Measurements from ENCODE around the gene TSPAN17. TPM values are rescaled to one million over a fixed set of nuclear protein-coding genes. Genes with fewer than 3 reads are reported as not detected.

TSPAN17 gene
- total and polyA plus RNA-seq, 4 experiments from 2014 or later = 16.0 to 30.7 (median 27.1) TPM

- Histone ChIP-seq H3K27me3 (ENCODE audit: insufficient read depth, low read length) (no peaks in the 10 kb centered on the region), H3K27ac (ENCODE audit: low read depth, low read length) (no peak overlapping the region), H3K4me1 (ENCODE audit: insufficient read depth, low read length) (peaks cover 8% of the 10 kb centered on the region), H3K36me3 (ENCODE audit: insufficient read depth, low read length) (no peaks in the 10 kb centered on the region), H3K9me3 (ENCODE audit: control insufficient read depth in 1 of 2, low read length in 2 of 2) (no peaks in the 10 kb centered on the region), H3K4me3 (ENCODE audit: low read length in 2 of 2) (no peak overlapping the region)
- peak overlapping the region; percentile 88 to 95 (median 91) for H3K4me3 Mint-ChIP-seq
- CTCF ChIA-PET (ENCODE audit: partially characterized antibody) = interaction anchor here (1.6 kb wide), 1 partner anchor 12 kb away, joined by 6 read pairs; no protein-coding TSS in a partner anchor
- peaks cover 7 to 20% (median 13%) of the 10 kb centered on the region in 4 donors for H3K4me1 Mint-ChIP-seq
- peaks cover 0 to 6% (median 0%) of the 10 kb centered on the region in 8 donors for H3K9me3 Mint-ChIP-seq
- POLR2A ChIA-PET (ENCODE audit: partially characterized antibody) = interaction anchor here (0.9 kb wide), 1 partner anchor 14 kb away, joined by 3 read pairs; no protein-coding TSS in a partner anchor
- H3K27ac Mint-ChIP-seq = peak overlapping the region in 1 of 7 donors; percentile 83
- intact Hi-C loops (cut with micrococcal nuclease) = no loop called here
- peaks cover 7 to 20% of the 10 kb centered on the region in 2 donors for H3K27me3 Mint-ChIP-seq
- peaks cover 0 to 5% of the 10 kb centered on the region in 2 donors for H3K36me3 Mint-ChIP-seq
- DNase-seq = no peak
Observed at GRCh38 chr5:176608142-176608705, 39.1 kb upstream of the TSPAN17 start.

GRCh38 chr5:176608937-176609723, 38.2 kb upstream of the TSPAN17 start:
- intact Hi-C loops (cut with micrococcal nuclease) = no loop called here
- Mint-ChIP-seq H3K27ac (peak overlapping the region; percentile 47 to 93 (median 53)), H3K4me3 (peak overlapping the region; percentile 88 to 95 (median 91)), H3K36me3 (peaks cover 0 to 5% of the 10 kb centered on the region in 2 donors), H3K9me3 (peaks cover 0 to 4% (median 0%) of the 10 kb centered on the region in 8 donors), H3K27me3 (peaks cover 8 to 27% of the 10 kb centered on the region in 2 donors), H3K4me1 (peaks cover 7 to 20% (median 13%) of the 10 kb centered on the region in 4 donors)
- peaks cover 8% of the 10 kb centered on the region for H3K4me1 ChIP-seq (ENCODE audit: insufficient read depth, low read length)
- POLR2A ChIA-PET (ENCODE audit: partially characterized antibody) = no interaction called here
- no peaks in the 10 kb centered on the region for H3K36me3 ChIP-seq (ENCODE audit: insufficient read depth, low read length)
- H3K27ac ChIP-seq (ENCODE audit: low read depth, low read length) = no peak overlapping the region
- H3K27me3 ChIP-seq (ENCODE audit: insufficient read depth, low read length) = no peaks in the 10 kb centered on the region
- DNase-seq = no peak
- H3K4me3 ChIP-seq (ENCODE audit: low read length in 2 of 2) = peak overlapping the region in 1 of 2 donors; percentile 37
- no peaks in the 10 kb centered on the region for H3K9me3 ChIP-seq (ENCODE audit: control insufficient read depth in 1 of 2, low read length in 2 of 2)
- CTCF ChIA-PET (ENCODE audit: partially characterized antibody) = interaction anchor here (1.3 kb wide), 1 partner anchor 52 kb away, joined by 4 read pairs; no protein-coding TSS in a partner anchor

GRCh38 chr5:176609724-176610434, 37.4 kb upstream of the TSPAN17 start, which contains the start of gene GPRIN1:
Gene GPRIN1, minus strand, starts transcription at chr5:176610156. Its CDS starts 10,322 bp downstream, at chr5:176599834.
- H3K9me3 Mint-ChIP-seq = peaks cover 0 to 4% (median 0%) of the 10 kb centered on the region in 8 donors
- Histone ChIP-seq H3K27me3 (ENCODE audit: insufficient read depth, low read length) (no peaks in the 10 kb centered on the region), H3K36me3 (ENCODE audit: insufficient read depth, low read length) (no peaks in the 10 kb centered on the region), H3K9me3 (ENCODE audit: control insufficient read depth in 1 of 2, low read length in 2 of 2) (no peaks in the 10 kb centered on the region), H3K4me3 (ENCODE audit: low read length in 2 of 2) (peak within 1 kb of the TSS in 1 of 2 donors; percentile 62), H3K4me1 (ENCODE audit: insufficient read depth, low read length) (peaks cover 8% of the 10 kb centered on the region), H3K27ac (ENCODE audit: low read depth, low read length) (no peak within 1 kb of the TSS)
- peaks cover 0 to 5% of the 10 kb centered on the region in 2 donors for H3K36me3 Mint-ChIP-seq
- DNase-seq = peak in 4 of 5 donors; percentile 31 to 64 (median 40)
- H3K4me1 Mint-ChIP-seq = peaks cover 7 to 20% (median 13%) of the 10 kb centered on the region in 4 donors
- H3K4me3 Mint-ChIP-seq = peak within 1 kb of the TSS; percentile 88 to 95 (median 91)
- CTCF ChIA-PET (ENCODE audit: partially characterized antibody) = interaction anchor here (1.3 kb wide), 1 partner anchor 51 kb away, joined by 4 read pairs; no protein-coding TSS in a partner anchor
- POLR2A ChIA-PET (ENCODE audit: partially characterized antibody) = no interaction called here
- intact Hi-C loops (cut with micrococcal nuclease) = no loop called here
- peaks cover 9 to 32% of the 10 kb centered on the region in 2 donors for H3K27me3 Mint-ChIP-seq
- H3K27ac Mint-ChIP-seq = peak within 1 kb of the TSS in 6 of 7 donors; percentile 49 to 93 (median 62)

GRCh38 chr5:176610435-176610773, 36.9 kb upstream of the TSPAN17 start:
- intact Hi-C loops (cut with micrococcal nuclease) = no loop called here
- H3K9me3 ChIP-seq (ENCODE audit: control insufficient read depth in 1 of 2, low read length in 2 of 2) = no peaks in the 10 kb centered on the region
- no peak overlapping the region for H3K27ac Mint-ChIP-seq
- H3K4me1 ChIP-seq (ENCODE audit: insufficient read depth, low read length) = peaks cover 8% of the 10 kb centered on the region
- H3K9me3 Mint-ChIP-seq = peaks cover 0 to 4% (median 0%) of the 10 kb centered on the region in 8 donors
- CTCF ChIA-PET (ENCODE audit: partially characterized antibody) = interaction anchor here (1.3 kb wide), 1 partner anchor 50 kb away, joined by 4 read pairs; no protein-coding TSS in a partner anchor
- no peak for DNase-seq
- peaks cover 7 to 20% (median 13%) of the 10 kb centered on the region in 4 donors for H3K4me1 Mint-ChIP-seq
- peak overlapping the region; percentile 64 to 85 (median 78) for H3K4me3 Mint-ChIP-seq
- no peak overlapping the region for H3K27ac ChIP-seq (ENCODE audit: low read depth, low read length)
- peaks cover 11 to 34% of the 10 kb centered on the region in 2 donors for H3K27me3 Mint-ChIP-seq
- POLR2A ChIA-PET (ENCODE audit: partially characterized antibody) = no interaction called here
- peaks cover 0 to 5% of the 10 kb centered on the region in 2 donors for H3K36me3 Mint-ChIP-seq
- H3K4me3 ChIP-seq (ENCODE audit: low read length in 2 of 2) = peak overlapping the region in 1 of 2 donors; percentile 62
- H3K36me3 ChIP-seq (ENCODE audit: insufficient read depth, low read length) = no peaks in the 10 kb centered on the region
- H3K27me3 ChIP-seq (ENCODE audit: insufficient read depth, low read length) = no peaks in the 10 kb centered on the region

DNA sequence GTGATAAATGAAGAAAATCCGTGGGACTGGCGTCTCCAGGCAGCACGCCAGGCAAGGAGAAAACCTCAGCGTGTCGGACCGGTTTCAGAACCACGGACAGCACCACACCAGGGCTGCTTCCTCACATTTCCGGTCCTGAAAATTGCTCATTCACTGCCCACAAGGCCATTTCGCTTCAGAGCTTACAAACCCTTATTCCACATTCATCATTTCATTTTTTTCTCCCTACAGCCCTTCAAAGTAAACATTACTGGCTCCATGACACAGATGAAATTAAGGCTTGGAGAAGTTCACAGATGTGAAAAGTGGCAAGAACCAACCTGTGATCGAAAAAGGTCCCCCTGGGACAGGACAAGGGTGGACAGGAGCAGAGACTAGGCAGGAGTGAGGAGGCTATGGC, 35.8 kb upstream of the TSPAN17 start:
- Mint-ChIP-seq H3K27ac (no peak overlapping the region), H3K36me3 (peaks cover 0 to 5% of the 10 kb centered on the region in 2 donors), H3K9me3 (peaks cover 0 to 4% (median 0%) of the 10 kb centered on the region in 8 donors), H3K4me1 (peaks cover 7 to 20% (median 13%) of the 10 kb centered on the region in 4 donors), H3K4me3 (peak overlapping the region in 5 of 8 donors; percentile 0 to 61 (median 25)), H3K27me3 (peaks cover 18 to 44% of the 10 kb centered on the region in 2 donors)
- ChIA-PET CTCF (ENCODE audit: partially characterized antibody) (no interaction called here), POLR2A (ENCODE audit: partially characterized antibody) (no interaction called here)
- Histone ChIP-seq H3K27me3 (ENCODE audit: insufficient read depth, low read length) (no peaks in the 10 kb centered on the region), H3K36me3 (ENCODE audit: insufficient read depth, low read length) (no peaks in the 10 kb centered on the region), H3K27ac (ENCODE audit: low read depth, low read length) (no peak overlapping the region), H3K4me1 (ENCODE audit: insufficient read depth, low read length) (peaks cover 8% of the 10 kb centered on the region), H3K4me3 (ENCODE audit: low read length in 2 of 2) (no peak overlapping the region), H3K9me3 (ENCODE audit: control insufficient read depth in 1 of 2, low read length in 2 of 2) (no peaks in the 10 kb centered on the region)
- peak in 4 of 5 donors; percentile 38 to 50 (median 48) for DNase-seq
- intact Hi-C loops (cut with micrococcal nuclease) = loop anchor here (1.0 kb wide), 1 partner anchor 36 kb away; the partner anchor contains the start of gene TSPAN17

DNA sequence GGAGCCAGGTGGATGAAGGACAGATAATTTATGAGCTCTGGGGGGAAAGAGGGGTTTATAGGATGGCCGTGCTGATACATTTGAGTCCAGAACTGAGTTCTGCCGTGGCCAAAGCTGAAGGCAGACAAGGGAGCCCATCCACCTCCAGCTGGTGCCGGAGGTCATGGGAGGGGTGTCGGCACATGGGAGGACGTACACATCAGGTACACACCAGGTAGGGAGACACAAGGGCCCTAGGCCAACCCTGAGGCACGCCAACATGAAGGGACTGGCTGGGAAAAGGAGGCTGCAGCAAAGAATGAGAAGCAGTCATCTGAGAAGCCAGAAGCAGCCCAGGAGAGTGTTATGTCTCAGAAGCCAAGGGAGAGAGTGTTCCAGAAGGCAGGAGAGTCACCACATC, 35.3 kb upstream of the TSPAN17 start:
- Mint-ChIP-seq H3K9me3 (peaks cover 0 to 4% (median 0%) of the 10 kb centered on the region in 8 donors), H3K27ac (no peak overlapping the region), H3K36me3 (peaks cover 0 to 5% of the 10 kb centered on the region in 2 donors), H3K4me3 (peak overlapping the region in 4 of 8 donors; percentile 5 to 37 (median 24)), H3K4me1 (peaks cover 7 to 20% (median 13%) of the 10 kb centered on the region in 4 donors), H3K27me3 (peaks cover 20 to 46% of the 10 kb centered on the region in 2 donors)
- Histone ChIP-seq H3K27me3 (ENCODE audit: insufficient read depth, low read length) (no peaks in the 10 kb centered on the region), H3K9me3 (ENCODE audit: control insufficient read depth in 1 of 2, low read length in 2 of 2) (no peaks in the 10 kb centered on the region), H3K4me1 (ENCODE audit: insufficient read depth, low read length) (peaks cover 8% of the 10 kb centered on the region), H3K36me3 (ENCODE audit: insufficient read depth, low read length) (no peaks in the 10 kb centered on the region), H3K27ac (ENCODE audit: low read depth, low read length) (no peak overlapping the region), H3K4me3 (ENCODE audit: low read length in 2 of 2) (no peak overlapping the region)
- POLR2A ChIA-PET (ENCODE audit: partially characterized antibody) = no interaction called here
- intact Hi-C loops (cut with micrococcal nuclease) = no loop called here
- DNase-seq = no peak
- CTCF ChIA-PET (ENCODE audit: partially characterized antibody) = interaction anchor here (0.6 kb wide), 1 partner anchor 39 kb away, joined by 3 read pairs; no protein-coding TSS in a partner anchor

Data from CD4-positive, alpha-beta memory T cell (primary cell).